CD4-positive, alpha-beta T cell treated with Interleukin-1 beta for 1 hour (primary cell): ENCODE results near the gene CHRNB1.
A peak's percentile ranks its signal among the peaks of the same experiment; 100 is the strongest.

Experiments
- DNase-seq, 2 donors: peaks; one replicate each; pipeline ENCODE4 v3.0.0-alpha.2; 2020 to 2022

The CHRNB1 gene, protein sequence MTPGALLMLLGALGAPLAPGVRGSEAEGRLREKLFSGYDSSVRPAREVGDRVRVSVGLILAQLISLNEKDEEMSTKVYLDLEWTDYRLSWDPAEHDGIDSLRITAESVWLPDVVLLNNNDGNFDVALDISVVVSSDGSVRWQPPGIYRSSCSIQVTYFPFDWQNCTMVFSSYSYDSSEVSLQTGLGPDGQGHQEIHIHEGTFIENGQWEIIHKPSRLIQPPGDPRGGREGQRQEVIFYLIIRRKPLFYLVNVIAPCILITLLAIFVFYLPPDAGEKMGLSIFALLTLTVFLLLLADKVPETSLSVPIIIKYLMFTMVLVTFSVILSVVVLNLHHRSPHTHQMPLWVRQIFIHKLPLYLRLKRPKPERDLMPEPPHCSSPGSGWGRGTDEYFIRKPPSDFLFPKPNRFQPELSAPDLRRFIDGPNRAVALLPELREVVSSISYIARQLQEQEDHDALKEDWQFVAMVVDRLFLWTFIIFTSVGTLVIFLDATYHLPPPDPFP

DNA sequence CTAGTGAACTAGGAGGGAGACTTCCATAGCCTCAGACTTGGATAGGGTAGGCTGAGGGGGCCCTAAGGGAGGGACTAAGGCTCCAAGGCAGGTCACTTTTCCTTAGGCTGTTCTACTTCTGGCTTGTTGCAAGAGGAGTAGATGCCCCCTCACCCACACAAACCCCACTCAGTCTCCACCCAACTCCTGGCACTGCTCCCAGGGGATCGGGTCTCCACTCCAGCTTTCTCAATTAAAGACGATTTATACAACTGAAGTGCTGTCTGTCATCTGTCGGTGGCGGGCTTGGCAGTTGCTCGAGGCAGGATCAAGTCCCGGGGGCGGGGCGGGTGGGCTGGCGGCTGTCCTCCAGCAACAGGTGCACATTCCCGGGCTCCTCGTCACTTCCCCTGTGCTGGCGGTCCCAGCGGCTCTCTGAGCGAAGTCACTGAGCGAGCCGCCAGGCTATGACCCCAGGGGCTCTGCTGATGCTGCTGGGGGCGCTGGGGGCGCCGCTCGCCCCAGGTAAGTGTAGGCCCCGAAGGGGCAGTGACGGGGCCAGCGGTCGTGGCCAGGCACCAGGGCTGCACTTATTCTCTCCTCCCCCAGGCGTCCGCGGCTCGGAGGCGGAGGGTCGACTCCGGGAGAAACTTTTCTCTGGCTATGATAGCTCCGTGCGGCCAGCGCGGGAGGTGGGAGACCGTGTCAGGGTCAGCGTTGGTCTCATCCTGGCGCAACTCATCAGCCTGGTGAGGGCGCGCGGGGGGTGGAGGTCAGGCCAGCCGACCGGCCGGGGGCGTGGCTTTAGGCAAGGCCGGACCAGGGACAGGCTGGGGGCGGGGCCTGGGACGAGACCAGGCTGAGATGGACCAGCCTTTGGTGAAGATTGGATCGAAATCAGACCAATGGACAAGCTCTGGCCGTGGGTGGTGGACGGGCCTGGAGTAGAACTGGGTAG, at the start of gene CHRNB1:
TSS of gene CHRNB1 (plus strand) at position 380 of the 937 bp plus-strand sequence. CDS start at position 447, 67 bp downstream.
- peak in 1 of 2 donors; percentile 60 for DNase-seq

GRCh38 chr17:7396147-7396546, 48.7 kb upstream of the CHRNB1 start:
- DNase-seq = no peak

DNA sequence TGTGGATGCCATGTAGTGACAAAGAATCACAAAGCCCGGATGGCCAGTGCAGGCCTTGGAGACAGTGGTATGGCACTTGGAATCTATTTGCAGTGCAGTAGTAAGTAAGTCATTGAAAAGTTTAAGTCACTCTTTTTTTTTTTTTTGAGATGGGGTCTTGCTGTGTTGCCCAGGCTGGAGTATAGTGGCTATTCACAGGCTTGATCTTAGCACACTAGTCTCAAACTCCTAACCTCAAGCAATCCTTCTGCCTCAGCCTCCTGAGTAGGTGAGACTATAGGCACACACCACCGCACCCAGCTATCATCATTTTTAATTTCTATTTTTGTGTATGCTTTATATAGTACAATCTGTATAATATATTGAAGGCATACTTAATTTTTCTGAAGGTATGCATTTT, 46.2 kb upstream of the CHRNB1 start:
- no peak for DNase-seq

GRCh38 chr17:7403043-7403726, 41.7 kb upstream of the CHRNB1 start:
- peak; percentile 25 to 27 for DNase-seq

DNA sequence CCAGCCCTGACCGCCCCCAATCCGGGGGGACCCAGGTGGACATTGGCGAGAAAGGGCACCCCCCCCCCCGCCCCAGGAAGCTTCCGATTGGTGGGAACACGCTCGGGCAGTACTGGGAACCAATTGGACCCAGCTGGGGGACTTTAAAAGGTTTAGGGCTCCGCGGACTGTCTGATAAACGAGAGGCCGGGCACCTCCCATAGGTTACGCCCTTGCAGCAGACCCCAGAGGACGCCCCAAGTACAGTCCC, 41.2 kb upstream of the CHRNB1 start:
- DNase-seq = no peak

DNA sequence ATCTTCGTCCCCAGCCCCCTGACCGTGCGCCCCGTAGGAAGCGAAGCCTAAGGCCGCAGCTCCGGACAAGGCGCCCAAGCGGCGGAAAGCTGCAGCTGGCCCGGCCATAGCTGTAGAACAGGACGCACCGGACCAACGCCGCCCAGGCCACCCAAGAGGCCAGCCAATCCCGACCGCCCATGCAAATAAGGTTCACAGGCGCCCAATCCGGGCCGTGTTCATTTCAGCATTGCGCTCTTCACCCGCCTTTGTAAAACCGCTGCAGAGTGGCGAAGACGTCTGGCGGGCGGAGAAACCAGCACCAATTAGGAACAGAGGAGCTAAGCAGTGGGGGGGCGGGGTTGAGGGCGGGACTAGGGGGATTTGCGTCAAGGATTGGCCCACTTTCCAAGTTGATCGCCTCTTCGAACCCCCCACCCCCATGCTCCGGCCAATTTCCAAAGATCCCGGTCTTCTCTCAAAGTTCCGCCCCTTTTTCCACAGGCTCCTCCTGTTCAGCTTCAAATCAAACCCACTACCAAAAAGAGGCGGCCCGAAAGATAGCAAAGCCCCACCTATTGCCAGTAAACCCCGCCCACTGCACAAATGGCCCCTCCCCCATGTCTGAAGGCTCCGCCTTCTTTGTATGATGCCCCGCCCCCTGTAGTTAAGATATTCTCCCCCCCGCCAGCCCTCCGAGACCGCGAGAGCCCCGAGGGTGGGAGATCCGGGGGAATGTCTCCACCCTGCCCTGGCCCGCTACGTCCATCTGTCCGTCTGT, 40.7 kb upstream of the CHRNB1 start, which contains the start of gene TMEM256:
TSS of gene TMEM256 (minus strand) at position 121 of the 760 bp plus-strand sequence. CDS start at position 108, 13 bp downstream.
- DNase-seq = peak; percentile 97

GRCh38 chr17:7404737-7405349, 40.0 kb upstream of the CHRNB1 start:
- peak; percentile 77 to 78 for DNase-seq

GRCh38 chr17:7405350-7406234, 39.3 kb upstream of the CHRNB1 start:
- DNase-seq = no peak

DNA sequence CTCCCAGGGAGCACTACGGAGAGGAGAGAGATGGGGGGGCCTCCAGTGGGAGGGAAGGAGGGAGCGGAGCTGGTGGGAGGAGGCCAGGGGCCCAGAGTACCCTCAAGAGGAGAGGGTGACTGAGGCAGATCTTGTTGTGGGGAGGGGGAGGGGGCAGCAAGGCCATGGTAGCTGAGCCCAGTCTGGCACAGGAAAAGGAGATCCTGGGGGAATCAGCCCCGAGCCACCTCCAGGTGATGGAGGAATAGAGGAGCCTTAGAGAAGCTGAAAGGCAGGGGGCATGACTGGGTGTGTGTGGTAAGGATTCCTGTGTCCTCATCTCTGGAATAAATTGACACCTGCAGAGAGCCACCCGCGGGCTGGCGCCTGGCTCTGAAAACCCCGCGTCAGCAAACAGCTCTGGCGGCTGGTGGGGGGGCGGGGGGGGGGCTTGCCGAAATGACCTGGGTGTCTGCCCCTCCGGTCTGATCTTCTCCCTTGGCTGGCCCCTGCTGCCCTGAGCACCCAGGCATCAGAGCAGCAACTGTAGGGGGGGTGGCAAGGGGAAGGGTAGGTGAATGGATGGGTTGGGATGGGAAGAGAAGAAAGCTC, 38.5 kb upstream of the CHRNB1 start:
- no peak for DNase-seq

DNA sequence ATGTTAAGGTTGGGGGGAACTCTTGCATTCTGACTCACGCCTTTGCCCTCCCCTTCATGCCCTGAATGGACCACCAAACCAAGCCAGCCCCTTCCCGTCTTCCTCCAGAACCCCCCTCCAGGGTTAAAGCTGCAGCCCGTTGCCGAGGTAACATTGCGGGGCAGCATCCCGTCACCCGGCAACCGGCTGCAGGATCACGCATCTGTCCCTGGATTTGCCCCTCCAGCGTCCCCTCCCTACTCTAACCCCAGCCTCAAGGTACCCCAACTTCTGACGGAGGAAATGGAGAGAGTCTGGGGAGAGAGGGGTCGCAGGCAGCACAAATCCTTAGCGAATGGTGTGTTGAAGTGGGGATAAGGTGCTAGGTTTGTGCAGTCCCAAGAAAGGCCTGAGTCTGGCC, 37.8 kb upstream of the CHRNB1 start:
- DNase-seq = no peak

GRCh38 chr17:7407485-7408251, 37.2 kb upstream of the CHRNB1 start, which contains the start of gene NLGN2:
Gene NLGN2, plus strand, starts transcription at chr17:7407845. Its CDS starts 411 bp downstream, at chr17:7408256.
- DNase-seq = no peak

DNA sequence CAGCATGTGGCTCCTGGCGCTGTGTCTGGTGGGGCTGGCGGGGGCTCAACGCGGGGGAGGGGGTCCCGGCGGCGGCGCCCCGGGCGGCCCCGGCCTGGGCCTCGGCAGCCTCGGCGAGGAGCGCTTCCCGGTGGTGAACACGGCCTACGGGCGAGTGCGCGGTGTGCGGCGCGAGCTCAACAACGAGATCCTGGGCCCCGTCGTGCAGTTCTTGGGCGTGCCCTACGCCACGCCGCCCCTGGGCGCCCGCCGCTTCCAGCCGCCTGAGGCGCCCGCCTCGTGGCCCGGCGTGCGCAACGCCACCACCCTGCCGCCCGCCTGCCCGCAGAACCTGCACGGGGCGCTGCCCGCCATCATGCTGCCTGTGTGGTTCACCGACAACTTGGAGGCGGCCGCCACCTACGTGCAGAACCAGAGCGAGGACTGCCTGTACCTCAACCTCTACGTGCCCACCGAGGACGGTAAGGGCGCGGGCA, 36.6 kb upstream of the CHRNB1 start:
- peak; percentile 46 to 52 for DNase-seq

DNA sequence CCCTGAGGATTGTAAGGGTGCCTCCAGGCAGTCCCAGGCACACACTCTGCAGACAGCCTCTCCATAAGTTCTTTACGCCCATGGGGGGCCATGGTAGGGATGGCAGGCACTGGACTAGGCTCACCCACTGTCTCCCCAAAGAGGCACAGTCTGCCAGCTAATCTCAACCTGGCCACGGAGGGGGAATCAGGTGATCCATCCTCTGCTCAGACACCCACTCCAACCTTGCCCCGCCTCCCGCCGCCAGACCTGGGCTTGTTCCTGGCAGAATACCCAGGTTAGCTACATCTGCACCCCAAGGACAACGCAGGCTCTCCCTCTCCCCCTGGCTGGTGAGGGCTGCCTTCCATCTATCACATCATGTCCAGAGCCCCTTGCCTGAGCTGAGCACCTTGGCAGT, 36.0 kb upstream of the CHRNB1 start:
- DNase-seq = no peak

DNA sequence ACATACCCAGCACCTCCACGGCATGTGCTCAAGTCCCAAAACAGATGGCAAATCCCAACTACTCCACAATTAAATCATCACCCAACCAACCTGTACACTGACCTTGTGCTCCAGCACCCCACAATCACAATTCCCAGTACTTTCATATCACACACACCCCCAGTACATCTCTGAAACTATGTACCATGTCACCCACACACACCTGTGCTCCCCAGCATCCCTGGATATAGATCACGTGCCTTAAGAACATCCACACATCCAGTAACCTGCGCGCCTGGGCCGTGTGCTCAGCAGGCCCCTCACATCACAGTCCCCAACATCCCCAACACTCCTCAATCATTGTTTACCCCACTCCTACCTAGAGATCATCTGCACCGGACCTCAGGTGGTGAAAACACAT, 35.1 kb upstream of the CHRNB1 start:
- no peak for DNase-seq

- DNase-seq = no peak
These were observed 34.0 kb upstream of the CHRNB1 start for GRCh38 chr17:7410634-7411426.

DNA sequence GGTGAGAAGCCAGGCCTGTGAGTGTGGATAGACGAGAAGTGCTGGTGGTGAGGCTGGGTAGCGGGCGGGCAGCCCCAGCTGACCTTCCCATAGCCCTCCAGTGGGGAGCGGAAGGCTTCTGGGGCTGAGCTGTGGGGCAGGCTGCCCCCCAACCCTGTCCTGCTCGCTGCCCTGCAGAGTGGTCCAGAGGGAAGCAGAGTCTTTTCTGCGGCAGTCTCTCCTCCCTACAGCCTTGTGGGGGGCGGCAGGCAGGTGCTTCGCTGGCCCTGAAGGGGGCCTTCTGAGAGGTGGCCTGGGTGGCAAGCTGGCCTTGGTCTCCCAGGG, 33.5 kb upstream of the CHRNB1 start:
- DNase-seq = no peak

DNA sequence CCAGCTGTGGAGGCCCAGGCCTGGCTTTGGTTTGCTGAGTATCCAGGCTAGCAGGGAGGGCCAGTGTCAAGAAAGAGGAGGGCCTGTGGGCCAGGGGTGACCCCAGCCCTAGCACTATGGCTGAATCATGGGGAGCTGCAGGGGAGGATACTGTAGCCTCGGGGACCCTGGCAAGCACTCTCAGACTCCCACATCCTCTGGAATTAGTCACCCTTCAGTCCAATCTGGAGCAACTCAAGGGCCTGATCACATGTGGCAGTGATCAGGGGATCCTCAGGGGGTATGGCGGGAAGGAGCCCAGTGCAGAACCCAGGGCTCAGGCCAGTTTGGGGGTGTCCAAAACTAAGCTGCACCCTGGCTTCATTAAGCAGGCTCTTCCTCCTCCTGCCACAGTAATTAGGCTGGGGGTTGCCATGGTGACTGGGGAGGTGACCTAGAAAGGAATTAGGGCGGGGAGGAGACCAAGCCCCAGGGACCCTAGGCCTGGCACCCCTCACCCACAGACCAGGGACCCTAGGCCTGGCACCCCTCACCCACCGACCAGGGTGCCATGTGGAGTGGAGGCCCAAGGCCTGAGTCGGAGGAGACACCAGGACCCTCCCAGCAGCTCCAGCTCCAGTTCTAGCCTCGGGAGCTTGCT, 31.4 kb upstream of the CHRNB1 start:
- no peak for DNase-seq

- no peak for DNase-seq
These were observed 30.0 kb upstream of the CHRNB1 start for GRCh38 chr17:7414837-7415236.
